ENCODE results near the gene TTLL11.
A peak's percentile ranks its signal among the peaks of the same experiment; 100 is the strongest.

TTLL11 gene, protein sequence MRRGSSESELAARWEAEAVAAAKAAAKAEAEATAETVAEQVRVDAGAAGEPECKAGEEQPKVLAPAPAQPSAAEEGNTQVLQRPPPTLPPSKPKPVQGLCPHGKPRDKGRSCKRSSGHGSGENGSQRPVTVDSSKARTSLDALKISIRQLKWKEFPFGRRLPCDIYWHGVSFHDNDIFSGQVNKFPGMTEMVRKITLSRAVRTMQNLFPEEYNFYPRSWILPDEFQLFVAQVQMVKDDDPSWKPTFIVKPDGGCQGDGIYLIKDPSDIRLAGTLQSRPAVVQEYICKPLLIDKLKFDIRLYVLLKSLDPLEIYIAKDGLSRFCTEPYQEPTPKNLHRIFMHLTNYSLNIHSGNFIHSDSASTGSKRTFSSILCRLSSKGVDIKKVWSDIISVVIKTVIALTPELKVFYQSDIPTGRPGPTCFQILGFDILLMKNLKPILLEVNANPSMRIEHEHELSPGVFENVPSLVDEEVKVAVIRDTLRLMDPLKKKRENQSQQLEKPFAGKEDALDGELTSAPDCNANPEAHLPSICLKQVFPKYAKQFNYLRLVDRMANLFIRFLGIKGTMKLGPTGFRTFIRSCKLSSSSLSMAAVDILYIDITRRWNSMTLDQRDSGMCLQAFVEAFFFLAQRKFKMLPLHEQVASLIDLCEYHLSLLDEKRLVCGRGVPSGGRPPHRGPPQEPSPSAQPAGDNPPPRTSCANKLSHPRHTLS

DNA sequence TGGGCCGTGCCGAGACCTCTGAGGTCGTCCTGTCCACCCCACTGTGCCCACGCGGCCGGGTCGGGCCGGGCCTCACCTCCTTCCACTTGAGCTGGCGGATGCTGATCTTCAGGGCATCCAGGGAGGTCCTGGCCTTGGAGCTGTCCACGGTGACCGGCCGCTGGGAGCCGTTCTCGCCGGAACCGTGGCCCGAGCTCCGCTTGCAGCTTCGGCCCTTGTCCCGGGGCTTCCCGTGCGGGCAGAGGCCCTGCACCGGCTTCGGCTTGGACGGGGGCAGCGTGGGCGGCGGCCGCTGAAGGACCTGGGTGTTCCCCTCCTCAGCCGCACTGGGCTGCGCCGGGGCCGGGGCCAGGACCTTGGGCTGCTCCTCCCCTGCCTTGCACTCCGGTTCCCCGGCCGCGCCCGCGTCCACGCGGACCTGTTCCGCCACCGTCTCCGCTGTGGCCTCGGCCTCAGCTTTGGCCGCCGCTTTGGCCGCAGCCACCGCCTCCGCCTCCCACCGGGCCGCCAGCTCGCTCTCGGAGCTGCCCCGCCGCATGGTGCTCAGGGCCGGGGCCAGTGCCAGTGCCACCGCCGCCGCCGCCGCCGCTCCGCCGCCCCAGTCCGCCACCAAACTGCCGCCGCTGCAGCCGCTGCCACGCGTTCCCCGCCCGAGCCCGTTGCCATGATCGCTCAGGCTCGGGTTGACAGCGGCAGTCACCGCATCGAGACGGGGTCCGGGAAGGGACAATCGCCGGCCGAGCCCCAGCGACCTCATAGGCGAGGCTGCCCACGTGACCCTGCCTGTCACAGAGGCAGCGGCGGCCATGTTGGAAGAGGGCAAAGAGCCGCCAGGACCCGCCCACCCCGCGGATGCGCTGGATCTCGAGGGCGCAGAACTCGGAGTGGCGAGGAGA lies at the start of gene TTLL11:
TTLL11 (minus strand) TSS at position 698 of the 896 bp plus-strand sequence; CDS start at position 538, 160 bp downstream.
- DNase-seq (ENCODE audit: low spot score), result peak; percentile 97

DNA sequence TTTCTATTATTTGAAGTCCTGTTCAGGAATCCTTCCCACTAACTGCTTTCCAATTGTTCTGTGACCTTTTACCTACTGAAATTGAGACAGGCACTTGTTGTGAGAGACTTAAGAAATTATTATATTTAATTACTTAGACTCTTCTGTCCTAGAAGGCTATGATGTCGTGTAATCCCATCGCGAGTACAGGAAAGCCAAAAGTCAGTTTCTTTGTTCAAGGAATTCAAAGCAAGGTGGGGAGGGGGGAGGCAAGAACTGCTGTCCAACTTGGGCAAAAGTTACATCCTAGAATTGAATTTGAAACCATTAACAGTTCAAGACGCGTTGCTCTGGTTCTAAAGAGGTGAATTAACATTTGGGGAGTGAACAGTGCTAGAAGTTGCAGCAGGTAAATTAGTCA lies 48.6 kb upstream of the TTLL11 start:
- no peak for DNase-seq (ENCODE audit: low spot score)

DNA sequence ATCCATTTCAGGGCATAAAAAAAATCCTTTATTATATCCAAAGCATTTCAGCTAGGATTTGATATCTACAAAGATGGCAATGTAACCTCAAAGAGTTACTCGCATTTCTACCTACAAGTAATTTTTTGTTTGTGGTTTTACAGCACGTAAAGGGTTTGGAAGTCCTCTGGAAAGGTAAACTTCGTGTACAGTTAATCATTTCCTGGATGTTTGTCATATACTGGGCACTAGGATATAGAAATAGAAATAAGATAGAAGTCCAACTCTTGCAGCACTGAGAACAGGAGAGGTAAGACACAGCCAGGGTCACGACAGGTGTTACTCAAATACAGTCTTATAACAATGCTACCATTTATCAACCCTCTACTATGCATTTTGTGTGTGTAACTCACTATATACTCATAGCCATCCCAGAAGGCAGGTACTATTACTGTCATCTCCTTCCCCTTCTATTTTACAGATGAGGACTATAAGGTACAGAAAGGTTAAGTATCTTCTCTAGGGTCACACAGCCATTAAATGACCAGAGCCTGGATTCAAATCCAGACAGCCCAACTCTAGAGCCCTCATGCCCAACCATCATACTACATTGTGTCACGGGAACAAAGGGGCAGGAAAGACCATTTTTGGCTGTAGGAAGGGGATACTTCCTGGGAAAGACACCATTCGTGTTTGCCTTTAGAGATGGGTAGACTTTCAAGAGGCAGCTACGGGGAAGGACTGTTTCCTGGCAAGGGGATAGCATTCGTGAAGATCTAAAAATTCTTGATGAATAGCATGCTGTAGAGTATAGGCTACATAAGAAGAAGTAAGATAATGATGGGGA lies 47.5 kb upstream of the TTLL11 start:
- no peak for DNase-seq (ENCODE audit: low spot score)

DNA sequence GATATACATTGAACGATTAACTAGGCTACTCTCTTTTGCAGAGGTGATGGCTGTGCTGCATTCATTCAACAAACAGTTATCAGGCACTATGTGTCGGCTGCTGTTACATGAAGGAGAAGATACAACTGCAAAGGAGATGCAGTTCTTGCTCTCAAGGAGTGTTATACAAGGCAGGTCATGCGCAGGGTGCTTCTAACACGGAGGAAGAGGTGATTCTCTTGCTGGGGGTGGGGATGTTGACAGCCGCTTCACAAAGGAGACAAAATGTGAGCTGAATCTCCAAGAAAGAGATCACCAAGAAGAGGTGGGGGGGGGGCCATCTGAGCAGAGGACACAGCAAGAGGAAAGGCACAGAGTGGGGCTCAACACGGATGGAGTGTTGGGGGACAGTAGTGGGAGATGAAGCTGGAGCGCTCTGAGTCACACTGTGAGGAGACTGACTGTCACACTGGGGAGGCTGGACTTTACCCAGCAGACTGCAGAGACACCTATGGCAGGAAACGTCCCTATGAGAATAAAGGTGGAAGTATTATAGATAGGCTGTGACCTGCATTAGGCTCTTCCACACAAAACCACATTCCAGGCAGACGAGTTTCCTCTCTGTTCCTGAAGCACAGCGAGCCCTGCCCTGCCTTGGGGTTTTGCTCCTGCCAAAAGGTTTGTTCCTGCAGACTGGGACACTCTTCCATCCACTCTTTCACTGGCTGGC lies 45.6 kb upstream of the TTLL11 start:
- DNase-seq (ENCODE audit: low spot score), result no peak

DNA sequence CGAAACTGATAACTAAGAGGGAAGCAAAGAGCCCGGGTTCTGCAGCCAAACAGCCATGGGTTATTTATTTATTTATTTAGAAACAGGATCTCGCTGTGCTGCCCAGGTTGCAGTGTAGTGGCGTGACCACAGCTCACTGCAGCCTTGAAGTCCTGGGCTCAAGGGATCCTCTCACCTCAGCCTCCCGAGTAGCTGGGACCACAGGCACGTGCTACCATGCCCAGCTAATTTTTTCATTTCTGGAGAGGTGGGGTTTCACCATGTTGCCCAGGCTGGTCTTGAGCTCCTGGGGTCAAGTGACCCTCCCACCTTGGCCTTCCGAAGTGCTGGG lies 42.4 kb upstream of the TTLL11 start:
- no peak for DNase-seq (ENCODE audit: low spot score)

DNA sequence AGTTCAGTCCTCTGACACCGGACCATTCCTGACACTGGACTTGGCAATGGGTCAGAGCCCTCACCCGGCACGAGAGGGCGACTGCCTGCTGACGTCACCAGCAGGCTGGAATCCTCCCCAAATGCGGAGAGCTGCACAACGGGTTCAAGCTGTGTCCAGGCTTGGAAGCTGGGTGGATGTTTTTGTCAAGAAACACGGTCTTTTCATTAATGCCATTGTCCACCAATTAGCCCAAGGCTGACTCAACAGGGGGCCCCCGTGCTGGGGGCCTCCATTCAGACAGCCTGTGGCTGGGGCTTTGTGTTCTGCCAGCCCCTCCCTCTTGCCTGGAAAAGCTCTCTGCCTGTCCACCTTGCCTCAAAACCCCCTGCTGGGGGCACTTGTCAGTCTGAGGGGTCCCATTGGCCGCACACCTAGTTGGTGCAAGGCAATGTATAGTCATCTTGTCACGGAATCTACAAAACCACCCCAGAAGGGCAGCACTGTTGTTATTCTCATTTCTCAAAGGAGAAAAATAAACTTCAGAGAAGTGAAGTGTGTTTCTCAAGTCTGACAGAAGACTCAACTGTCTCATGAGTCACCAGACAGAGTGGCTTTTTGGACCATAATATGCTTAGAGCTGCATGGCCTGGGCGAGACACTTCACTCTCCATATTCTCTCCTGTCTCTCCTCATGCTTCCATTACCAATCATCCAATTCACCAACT lies 41.9 kb upstream of the TTLL11 start:
- DNase-seq (ENCODE audit: low spot score), result no peak

DNA sequence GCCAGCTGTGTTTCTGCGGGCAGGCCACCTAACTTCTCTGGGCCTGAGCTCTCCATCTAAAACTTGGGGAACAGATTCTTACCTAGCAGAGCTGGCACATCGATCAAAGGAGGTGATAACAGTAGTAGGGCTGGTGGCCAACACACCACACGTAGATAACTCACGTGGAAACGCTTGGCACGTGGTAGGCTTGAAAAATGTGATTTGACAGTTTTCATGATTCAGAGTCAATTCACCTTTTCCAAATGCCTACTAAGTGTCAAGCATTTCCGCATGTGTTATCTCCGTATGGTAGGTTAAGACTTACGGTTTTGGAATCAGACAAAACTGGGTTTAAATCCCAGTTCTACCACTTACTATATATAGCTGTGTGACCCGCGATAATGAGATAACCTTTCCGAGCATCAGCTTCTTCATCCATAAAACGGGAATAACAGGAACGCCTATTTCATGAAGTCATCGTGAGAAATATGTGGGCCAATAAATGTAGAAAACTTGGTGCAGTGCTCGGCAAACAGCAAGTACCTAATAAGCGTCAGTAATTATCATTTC lies 41.0 kb upstream of the TTLL11 start:
- no peak for DNase-seq (ENCODE audit: low spot score)

DNA sequence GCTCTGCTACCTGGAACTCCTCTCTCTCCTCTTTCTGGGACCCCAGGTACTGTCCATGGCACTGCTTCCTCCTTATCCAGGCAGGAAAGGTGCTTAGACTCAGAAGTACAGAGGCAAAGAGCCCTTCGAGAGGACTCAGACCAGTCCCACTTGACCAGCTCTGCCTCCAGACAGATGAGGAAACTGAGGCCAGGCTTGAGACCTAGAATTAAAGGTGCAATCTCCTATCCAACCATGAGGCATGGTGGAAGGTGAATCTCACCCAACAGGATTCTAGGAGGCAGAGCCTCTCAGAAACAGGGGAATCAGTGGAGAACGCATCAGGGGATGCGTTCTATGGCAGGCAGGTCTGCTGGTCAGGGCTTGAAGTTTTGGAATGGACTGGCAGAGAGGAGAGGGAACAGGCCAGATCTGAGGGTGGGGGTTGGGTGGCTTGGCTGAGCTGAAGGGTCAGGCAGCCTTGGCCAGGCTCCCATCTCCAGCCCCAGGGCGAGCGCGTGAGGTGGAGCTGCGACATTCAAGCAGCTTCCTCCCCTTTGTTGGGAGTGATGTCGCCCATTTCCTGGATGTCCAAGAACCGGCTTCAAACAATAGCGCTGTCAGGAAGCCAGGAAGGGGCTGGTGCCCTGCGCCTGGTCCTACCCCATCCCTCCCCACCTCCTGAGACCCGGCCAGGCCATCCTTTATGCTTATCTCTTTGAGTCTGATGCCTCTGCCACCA lies 40.3 kb upstream of the TTLL11 start:
- DNase-seq (ENCODE audit: low spot score), result no peak

DNA sequence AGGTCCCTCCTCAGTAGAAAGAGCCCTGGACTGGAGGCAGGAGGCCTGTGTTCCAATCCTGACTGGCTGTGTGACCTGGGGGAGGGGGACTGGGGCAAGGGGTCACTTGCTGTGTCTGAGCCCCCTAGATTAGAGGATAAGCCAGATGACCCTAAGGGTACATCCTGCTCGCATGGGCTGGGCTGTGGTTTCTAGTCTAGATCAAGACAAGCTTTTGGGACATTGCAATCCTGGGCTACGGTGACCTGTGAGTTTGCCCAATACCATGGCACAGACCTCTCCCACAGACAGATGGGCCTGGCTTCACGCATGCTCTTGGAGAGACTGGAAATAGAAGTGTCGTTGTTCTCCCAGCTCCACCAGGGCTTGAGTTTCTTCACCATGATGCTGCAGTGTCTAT lies 39.4 kb upstream of the TTLL11 start:
- DNase-seq (ENCODE audit: low spot score), result no peak

DNA sequence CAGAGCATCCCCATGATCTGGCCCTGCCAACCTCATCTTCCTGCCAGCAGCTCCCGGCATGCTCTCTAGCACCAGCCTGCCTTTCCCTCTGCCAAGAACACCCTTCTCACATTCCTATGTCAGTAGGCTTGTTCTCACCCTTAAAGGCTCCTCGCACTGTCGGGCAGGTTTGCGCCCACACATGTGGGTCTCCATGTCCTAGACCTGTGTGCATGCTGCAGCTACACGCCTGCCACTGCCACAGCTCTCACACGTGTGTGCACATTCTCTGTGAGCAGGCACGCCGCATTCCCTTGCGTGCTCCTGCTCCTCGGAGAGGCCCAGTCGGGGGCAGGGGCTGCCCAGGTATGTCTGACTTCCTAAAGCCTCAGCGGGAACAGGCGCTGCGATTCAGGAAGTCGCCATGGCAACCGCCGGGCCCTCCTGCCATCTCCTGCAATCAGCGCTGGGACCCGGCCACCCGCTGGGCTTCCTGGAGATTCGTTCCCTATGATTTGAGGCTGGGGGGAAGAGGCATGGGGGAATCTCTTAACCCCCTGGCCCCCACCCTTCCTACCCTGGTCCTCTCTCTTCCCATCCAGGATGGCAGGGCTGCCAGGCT lies 38.4 kb upstream of the TTLL11 start:
- no peak for DNase-seq (ENCODE audit: low spot score)

DNA sequence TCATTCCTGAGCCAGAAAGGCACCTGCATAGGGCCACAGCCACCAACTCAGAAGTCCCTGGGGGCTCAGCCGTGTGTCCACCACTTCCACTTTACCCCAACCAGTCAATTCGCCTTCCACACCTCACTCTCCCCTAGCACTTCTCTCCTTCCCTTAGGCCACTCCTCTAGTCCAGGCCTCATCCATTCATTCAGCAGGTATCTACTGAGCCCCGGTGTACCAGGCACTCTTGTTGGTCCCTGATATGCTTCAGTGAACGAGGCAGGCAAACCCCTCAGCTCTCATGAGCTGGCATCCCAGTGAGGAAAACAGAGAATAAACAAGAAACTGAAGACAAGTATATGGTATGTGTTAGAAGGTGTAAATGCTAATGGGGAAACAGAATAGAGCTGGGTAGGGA lies 37.7 kb upstream of the TTLL11 start:
- DNase-seq (ENCODE audit: low spot score), result no peak

DNA sequence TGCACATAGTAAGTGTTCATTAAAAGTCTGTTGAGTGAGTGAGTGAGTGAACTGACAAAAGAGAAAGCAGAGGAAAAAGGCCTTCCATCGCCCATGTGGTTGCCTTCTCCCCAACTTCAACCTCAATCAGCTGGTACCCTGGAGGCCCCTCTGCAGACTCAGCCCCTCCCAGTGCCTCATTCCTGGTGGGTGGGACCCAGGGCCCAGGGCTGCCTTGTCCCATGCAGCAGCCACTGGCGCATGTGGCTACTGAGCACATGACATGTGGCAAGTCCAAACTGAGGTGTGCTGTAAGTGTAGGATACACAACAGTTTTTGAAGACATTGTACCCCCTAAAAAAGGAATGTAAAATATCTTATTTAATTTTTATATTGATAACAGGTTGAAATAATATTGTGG lies 36.9 kb upstream of the TTLL11 start:
- DNase-seq (ENCODE audit: low spot score), result no peak

DNA sequence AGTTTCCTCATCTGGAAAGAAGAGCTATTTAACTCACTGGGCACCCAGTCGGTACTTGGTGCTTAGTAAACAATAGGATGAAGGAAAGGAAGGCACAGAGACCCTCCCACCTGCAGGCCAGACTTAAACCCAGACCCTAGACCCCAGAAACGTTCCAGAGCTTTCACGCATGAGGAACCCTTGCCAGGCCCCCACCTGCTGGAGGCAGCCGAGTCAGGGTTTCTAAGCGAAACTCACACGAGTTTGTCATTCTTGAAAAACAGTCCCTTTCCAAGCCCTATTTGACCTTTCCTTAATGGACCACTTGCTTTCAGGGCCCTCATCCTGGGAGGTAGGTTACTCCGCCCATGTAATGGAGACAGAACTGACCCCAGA lies 35.8 kb upstream of the TTLL11 start:
- no peak for DNase-seq (ENCODE audit: low spot score)

DNA sequence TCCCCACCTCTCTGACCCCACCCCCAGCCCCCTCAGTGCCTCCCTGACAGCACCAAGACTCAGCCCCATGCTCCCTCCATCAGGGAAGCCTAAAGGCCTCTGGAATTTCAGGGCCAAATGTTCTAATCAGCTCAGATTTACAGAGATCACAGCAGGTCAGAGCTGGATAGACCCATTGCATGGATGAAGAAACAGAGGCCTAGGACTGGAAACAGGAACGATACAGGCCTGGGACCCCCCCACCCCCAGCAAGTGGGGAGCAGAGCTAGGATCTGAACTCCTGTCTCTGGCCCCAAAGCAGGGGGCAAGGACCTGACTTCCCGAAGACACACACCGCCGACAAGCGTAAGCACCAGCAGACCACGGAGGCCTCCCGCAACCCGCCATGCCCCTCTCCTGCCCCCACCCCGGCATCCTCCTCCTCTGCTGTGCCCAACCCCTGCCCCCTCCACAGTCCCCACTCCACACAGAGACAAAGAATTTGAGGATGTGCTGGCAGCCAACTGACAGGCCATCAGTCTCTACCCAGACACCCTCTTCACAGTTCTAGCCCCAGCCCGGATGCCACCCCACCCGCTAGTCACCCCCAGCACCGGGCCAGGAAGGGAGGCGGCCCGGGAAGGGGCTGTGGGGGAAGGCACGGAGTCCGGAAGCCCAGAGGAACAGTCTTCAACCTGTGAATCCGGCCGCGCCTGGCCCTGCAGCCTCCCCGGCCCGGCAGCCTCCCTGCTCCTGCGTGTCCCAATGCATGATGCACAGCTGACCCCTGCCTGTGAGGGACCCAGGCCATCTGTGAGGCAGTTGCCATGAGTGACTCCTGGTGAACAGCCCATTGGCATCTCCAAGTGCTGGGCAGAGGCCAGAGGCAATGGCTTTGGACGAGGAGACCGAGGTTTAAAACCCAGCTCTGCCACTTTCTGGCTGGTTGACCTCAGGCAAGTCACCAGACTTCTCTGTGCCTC lies 35.2 kb upstream of the TTLL11 start:
- DNase-seq (ENCODE audit: low spot score), result no peak

DNA sequence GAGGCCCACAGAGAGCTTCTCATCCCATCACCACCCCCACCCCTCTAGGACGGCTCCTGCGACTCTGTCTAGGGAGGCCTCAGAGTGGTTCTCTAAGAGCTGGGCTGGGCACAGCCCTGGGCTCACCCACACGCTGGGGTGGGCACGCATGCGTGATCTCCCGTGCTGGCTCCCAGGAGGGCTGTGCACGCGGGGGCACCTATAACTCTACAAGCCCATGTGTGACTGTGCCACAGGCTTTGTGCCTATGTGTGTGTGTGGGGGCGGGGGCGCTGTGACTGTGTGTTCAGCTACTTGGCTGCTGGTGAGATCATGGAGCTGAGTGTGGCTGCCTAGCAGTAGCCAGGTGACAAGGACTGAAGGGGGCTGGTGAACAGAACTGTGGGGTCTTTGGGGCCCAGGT lies 34.3 kb upstream of the TTLL11 start:
- DNase-seq (ENCODE audit: low spot score), result no peak

DNA sequence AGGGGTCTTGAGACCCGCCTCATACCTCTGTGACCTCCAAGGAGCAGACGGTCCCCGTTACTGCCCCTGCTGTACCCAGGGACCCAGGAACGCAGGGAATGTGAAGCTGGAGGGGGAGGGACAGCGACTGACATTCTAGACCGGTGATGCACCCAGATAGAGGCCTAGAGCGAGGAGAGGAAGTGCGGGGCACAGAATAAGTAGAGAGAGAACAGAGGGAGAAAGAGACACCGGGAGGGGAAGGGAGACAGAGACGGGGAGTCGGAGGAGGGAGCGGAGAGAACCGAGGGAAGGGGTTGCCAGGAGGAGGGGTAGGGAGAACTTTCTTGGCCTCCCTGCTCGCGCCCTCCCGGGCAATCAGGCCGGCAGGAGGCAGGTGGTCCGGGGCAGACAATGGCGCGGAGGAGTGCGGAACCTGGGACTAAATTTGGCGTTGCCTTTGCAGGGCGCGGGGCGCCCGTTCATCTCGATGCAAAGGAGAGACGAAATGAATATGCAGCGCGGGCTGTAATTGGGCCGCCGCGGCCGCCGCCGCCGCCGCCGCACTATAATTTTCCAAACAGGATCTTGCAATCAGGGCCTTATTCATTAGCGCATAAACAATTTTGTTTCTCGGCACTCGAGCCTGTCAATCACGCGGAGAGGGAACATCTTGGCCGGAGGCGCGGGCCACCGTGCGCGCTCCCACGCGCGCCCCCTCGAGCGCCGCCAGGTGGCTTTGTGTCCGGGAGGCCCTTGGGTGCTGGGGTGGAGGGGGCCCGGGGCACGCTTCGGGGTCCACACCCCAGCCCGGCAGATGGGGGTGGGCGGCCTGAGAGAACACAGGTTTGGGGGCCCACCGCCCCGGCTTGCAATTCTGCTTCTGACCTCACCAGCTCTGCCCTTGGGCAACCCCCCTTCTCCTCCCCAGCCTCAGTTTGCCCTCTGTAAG lies 33.5 kb upstream of the TTLL11 start:
- no peak for DNase-seq (ENCODE audit: low spot score)

All from RKO (cell line).